Caco-2 (cell line): ENCODE results near the gene BPGM. TPM values are rescaled to one million over a fixed set of nuclear protein-coding genes. Genes with fewer than 3 reads are reported as not detected.

Source experiments
- BruUV-seq: library from RNA; stranded (reverse); fragments of 400-500 nt; replicated peaks from 2 replicates; lab custom pipeline; 2021; lab: Mats Ljungman, UMichigan
- CTCF ChIA-PET: fragments of 300-600 bp; sonication (Branson Sonifier 250); formaldehyde crosslinking; loops from one replicate; lab custom pipeline; 2022; ENCODE audit warnings: antibody characterized with exemption; lab: Charles Lee
- POLR2A ChIA-PET: fragments of 300-600 bp; sonication (Branson Sonifier 250); formaldehyde crosslinking; loops from one replicate; lab custom pipeline; 2022; ENCODE audit warnings: antibody characterized with exemption; lab: Charles Lee
- DNase-seq, 2 experiments: peaks; one replicate each; pipeline versions ENCODE4 v3.0.0 to v3.0.0-alpha.2; 2020 to 2022
- H3K27me3 ChIP-seq: replicated peaks from 2 replicates; pipeline ENCODE4 v1.6.0; 2011; ENCODE audit warnings: low read length; ENCODE audit not compliant: control insufficient read depth, insufficient read depth
- H3K36me3 ChIP-seq: 2 replicates; pipeline ENCODE4 v1.5.1; 2011; ENCODE audit warnings: low read length; ENCODE audit not compliant: control insufficient read depth, insufficient read depth
- H3K4me1 ChIP-seq: fragments of 250-450 bp; sonication (Bioruptor Pico); 2 replicates; pipeline ENCODE4 v1.5.1; 2020; ENCODE audit warnings: mild to moderate bottlenecking
- H3K4me3 ChIP-seq: 2 replicates; pipeline ENCODE4 v1.5.1; 2011; ENCODE audit warnings: low read depth, mild to moderate bottlenecking, control low read depth, low read length
- H3K9me3 ChIP-seq: fragments of 250-450 bp; sonication (Bioruptor Pico); 2 replicates; pipeline ENCODE4 v1.5.1; 2020; ENCODE audit warnings: mild to moderate bottlenecking, moderate library complexity
- H3K27ac Mint-ChIP-seq: one replicate; pipeline ENCODE4 v1.8.0; 2022; ENCODE audit warnings: mixed read lengths; ENCODE audit not compliant: unreplicated experiment
- H3K27me3 Mint-ChIP-seq: one replicate; pipeline ENCODE4 v1.8.0; 2022; ENCODE audit warnings: mixed read lengths; ENCODE audit not compliant: insufficient read depth, unreplicated experiment
- H3K36me3 Mint-ChIP-seq: one replicate; pipeline ENCODE4 v1.8.0; 2022; ENCODE audit warnings: mild to moderate bottlenecking, mixed read lengths; ENCODE audit not compliant: insufficient read depth, unreplicated experiment
- H3K4me1 Mint-ChIP-seq: one replicate; pipeline ENCODE4 v1.8.0; 2022; ENCODE audit warnings: low read depth, mixed read lengths; ENCODE audit not compliant: unreplicated experiment
- H3K4me3 Mint-ChIP-seq: one replicate; pipeline ENCODE4 v1.8.0; 2022; ENCODE audit warnings: mild to moderate bottlenecking, moderate library complexity, mixed read lengths; ENCODE audit not compliant: unreplicated experiment
- H3K9me3 Mint-ChIP-seq: one replicate; pipeline ENCODE4 v1.8.0; 2022; ENCODE audit warnings: mixed read lengths; ENCODE audit not compliant: unreplicated experiment
- CTCF ChIP-seq, 2 experiments: fragments of 200-600 bp in 1 of 2; IDR thresholded peaks; 1 replicate in 1 of 2; 2 replicates in 1 of 2; pipeline versions ENCODE4 v1.5.1 to v1.8.0; 2011 to 2022; ENCODE audit warnings: antibody characterized with exemption in 1 of 2, control low read depth in 1 of 2, inconsistent platforms in 1 of 2, low read depth in 1 of 2, low read length in 1 of 2, mild to moderate bottlenecking in 1 of 2, moderate library complexity in 1 of 2; ENCODE audit not compliant: insufficient read depth in 1 of 2, severe bottlenecking in 1 of 2, unreplicated experiment in 1 of 2
- intact Hi-C: fragments of 100-400 bp; cut with micrococcal nuclease; formaldehyde crosslinking; loops from one replicate; pipeline ENCODE4 v1.10.0; 2022; ENCODE audit not compliant: unreplicated experiment
- total RNA-seq: library from RNA; stranded (reverse); gene quantifications from 2 replicates; pipeline ENCODE4 v1.2.3, GENCODE V29; 2022

Gene BPGM
- total RNA-seq, 1 experiment from 2014 or later: 8.1 TPM

GRCh38 chr7:134691546-134692343 is 45.1 kb downstream of the BPGM start:
- H3K4me3 ChIP-seq: no peak overlapping the region
- CTCF ChIA-PET: interaction anchor here (0.8 to 1.9 kb wide), 3 partner anchors 9 to 294 kb away, joined by 3 to 15 read pairs (median 15); partner anchors contain the start of gene AGBL3
- Mint-ChIP-seq H3K36me3 (no peaks in the 10 kb centered on the region), H3K9me3 (no peaks in the 10 kb centered on the region), H3K27ac (peak overlapping the region; percentile 73), H3K4me1 (peaks cover 30% of the 10 kb centered on the region), H3K4me3 (no peak overlapping the region), H3K27me3 (no peaks in the 10 kb centered on the region)
- DNase-seq: no peak
- BruUV-seq: no TSS peak
- H3K4me1 ChIP-seq: peaks cover 10% of the 10 kb centered on the region
- POLR2A ChIA-PET: interaction anchor here (1.8 kb wide), 1 partner anchor 249 kb away, joined by 5 read pairs; no protein-coding TSS in a partner anchor
- intact Hi-C loops: loop anchor here (2.0 to 5.0 kb wide), 3 partner anchors 19 to 201 kb away; no protein-coding TSS in a partner anchor
- no peak for TF ChIP-seq CTCF (IDR thresholded peaks at IDR 0.05; ENCODE audit: insufficient read depth in 1 of 2, low read depth in 1 of 2, low read length in 1 of 2, severe bottlenecking in 1 of 2, unreplicated experiment in 1 of 2)
- no peaks in the 10 kb centered on the region for H3K36me3 ChIP-seq
- no peaks in the 10 kb centered on the region for H3K27me3 ChIP-seq
- H3K9me3 ChIP-seq: no peaks in the 10 kb centered on the region

- no peak overlapping the region for H3K4me3 ChIP-seq
- no peaks in the 10 kb centered on the region for H3K36me3 Mint-ChIP-seq
- intact Hi-C loops: loop anchor here (5.0 kb wide), 1 partner anchor 200 kb away; no protein-coding TSS in a partner anchor
- no peaks in the 10 kb centered on the region for H3K9me3 ChIP-seq
- no peak for DNase-seq
- no peak overlapping the region for H3K4me3 Mint-ChIP-seq
- no peaks in the 10 kb centered on the region for H3K9me3 Mint-ChIP-seq
- H3K36me3 ChIP-seq: no peaks in the 10 kb centered on the region
- ChIA-PET POLR2A (no interaction called here), CTCF (no interaction called here)
- no peak for TF ChIP-seq CTCF (IDR thresholded peaks at IDR 0.05; ENCODE audit: insufficient read depth in 1 of 2, low read depth in 1 of 2, low read length in 1 of 2, severe bottlenecking in 1 of 2, unreplicated experiment in 1 of 2)
- peaks cover 26% of the 10 kb centered on the region for H3K4me1 Mint-ChIP-seq
- BruUV-seq: no TSS peak
- H3K27me3 ChIP-seq: no peaks in the 10 kb centered on the region
- H3K27ac Mint-ChIP-seq: no peak overlapping the region
- peaks cover 10% of the 10 kb centered on the region for H3K4me1 ChIP-seq
- no peaks in the 10 kb centered on the region for H3K27me3 Mint-ChIP-seq
Observed at GRCh38 chr7:134692344-134692705, 45.7 kb downstream of the BPGM start.

GRCh38 chr7:134693256-134693655 is 46.6 kb downstream of the BPGM start:
- Mint-ChIP-seq H3K4me1 (peaks cover 24% of the 10 kb centered on the region), H3K27ac (no peak overlapping the region)

More at GRCh38 chr7:134693256-134693655, 46.6 kb downstream of the BPGM start:
- peaks cover 10% of the 10 kb centered on the region for H3K4me1 ChIP-seq
- Mint-ChIP-seq H3K9me3 (no peaks in the 10 kb centered on the region), H3K4me3 (no peak overlapping the region), H3K36me3 (no peaks in the 10 kb centered on the region), H3K27me3 (no peaks in the 10 kb centered on the region)
- H3K9me3 ChIP-seq: no peaks in the 10 kb centered on the region
- no TSS peak for BruUV-seq
- H3K36me3 ChIP-seq: no peaks in the 10 kb centered on the region
- H3K27me3 ChIP-seq: no peaks in the 10 kb centered on the region
- no peak for DNase-seq
- CTCF ChIA-PET: interaction anchor here (1.2 kb wide), 1 partner anchor 18 kb away, joined by 3 read pairs; no protein-coding TSS in a partner anchor
- intact Hi-C loops: loop anchor here (5.0 kb wide), 1 partner anchor 199 kb away; no protein-coding TSS in a partner anchor
- POLR2A ChIA-PET: no interaction called here
- H3K4me3 ChIP-seq: no peak overlapping the region
- TF ChIP-seq CTCF (IDR thresholded peaks at IDR 0.05; ENCODE audit: insufficient read depth in 1 of 2, low read depth in 1 of 2, low read length in 1 of 2, severe bottlenecking in 1 of 2, unreplicated experiment in 1 of 2): no peak
